ENCODE measurements around the gene DLL3. TPM values are rescaled to one million over a fixed set of nuclear protein-coding genes. Genes with fewer than 3 reads are reported as not detected.

Gene DLL3, protein sequence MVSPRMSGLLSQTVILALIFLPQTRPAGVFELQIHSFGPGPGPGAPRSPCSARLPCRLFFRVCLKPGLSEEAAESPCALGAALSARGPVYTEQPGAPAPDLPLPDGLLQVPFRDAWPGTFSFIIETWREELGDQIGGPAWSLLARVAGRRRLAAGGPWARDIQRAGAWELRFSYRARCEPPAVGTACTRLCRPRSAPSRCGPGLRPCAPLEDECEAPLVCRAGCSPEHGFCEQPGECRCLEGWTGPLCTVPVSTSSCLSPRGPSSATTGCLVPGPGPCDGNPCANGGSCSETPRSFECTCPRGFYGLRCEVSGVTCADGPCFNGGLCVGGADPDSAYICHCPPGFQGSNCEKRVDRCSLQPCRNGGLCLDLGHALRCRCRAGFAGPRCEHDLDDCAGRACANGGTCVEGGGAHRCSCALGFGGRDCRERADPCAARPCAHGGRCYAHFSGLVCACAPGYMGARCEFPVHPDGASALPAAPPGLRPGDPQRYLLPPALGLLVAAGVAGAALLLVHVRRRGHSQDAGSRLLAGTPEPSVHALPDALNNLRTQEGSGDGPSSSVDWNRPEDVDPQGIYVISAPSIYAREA
- 7.4 to 12.3 TPM (median 10.9 TPM) in 5 replicates for total RNA-seq (2022; extraction: Qiagen RNA extraction; ENCODE audit: low read depth)

DNA sequence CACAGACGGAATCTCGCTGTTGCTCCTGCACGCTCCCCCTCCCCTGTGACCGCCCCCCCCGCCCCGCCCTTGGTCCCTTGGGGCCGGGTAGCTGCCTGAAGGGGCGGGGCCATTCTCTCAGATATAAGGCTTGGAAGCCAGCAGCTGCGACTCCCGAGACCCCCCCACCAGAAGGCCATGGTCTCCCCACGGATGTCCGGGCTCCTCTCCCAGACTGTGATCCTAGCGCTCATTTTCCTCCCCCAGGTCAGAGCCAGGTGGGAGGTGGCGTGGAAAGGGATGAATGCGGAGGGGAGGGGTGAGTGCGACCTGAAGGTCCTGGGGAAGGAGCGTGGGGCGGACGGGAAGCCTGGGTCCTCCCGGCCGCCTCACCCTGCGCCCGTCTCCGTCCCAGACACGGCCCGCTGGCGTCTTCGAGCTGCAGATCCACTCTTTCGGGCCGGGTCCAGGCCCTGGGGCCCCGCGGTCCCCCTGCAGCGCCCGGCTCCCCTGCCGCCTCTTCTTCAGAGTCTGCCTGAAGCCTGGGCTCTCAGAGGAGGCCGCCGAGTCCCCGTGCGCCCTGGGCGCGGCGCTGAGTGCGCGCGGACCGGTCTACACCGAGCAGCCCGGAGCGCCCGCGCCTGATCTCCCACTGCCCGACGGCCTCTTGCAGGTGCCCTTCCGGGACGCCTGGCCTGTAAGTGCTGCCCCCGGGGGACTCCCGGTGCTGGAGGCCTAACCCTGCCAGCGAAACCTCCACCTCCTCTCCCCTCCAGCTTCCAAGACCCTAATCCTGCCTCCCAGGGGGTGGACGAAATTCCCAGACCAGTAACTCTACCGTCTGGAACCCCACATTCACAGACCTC lies at the start of gene DLL3:
Gene DLL3, plus strand, starts transcription at position 150 of the 845 bp plus-strand sequence. Its CDS starts 28 bp downstream, at position 178.

DNA sequence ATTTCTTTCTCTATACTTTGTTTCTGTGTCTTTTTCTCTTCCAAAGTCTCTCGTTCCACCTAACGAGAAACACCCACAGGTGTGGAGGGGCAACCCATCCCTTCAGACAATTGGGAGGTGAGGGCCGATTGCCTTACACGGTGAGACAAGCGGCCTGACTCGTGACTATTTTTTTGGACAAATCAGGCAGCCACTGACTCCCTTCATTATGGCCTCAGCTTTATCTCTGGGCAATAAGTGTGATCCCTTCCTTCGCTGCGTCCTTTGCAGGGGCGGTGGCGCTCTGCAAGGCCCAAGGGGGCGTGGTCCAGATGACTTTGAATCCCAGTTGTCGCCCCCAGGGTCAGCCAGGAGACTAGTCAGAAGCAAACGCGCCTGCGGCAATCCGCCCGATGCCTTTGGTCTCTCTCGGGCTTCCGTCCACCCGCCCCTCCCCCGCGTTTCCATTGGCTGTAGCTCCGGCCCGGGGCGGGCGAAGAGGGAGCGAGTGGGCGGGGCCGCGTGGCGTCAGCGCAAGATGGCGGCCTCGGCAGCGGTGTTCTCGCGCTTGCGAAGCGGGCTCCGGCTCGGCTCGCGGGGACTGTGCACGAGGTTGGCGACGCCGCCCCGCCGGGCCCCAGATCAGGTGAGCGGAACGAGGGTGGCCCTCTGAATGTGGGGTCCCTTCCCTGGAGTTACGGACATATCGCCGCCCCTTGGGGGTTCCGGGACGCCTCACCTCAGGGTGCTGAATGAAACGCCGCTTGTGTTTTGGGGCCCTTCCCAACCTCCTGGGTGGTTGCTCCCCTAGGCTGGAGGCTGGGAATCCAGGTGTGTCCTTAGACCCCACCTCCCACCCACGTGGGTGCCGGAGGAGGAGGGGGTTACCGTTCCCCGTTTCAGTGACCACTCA lies 18.2 kb upstream of the DLL3 start, which contains the start of gene TIMM50:
Gene TIMM50, plus strand, starts transcription at position 502 of the 892 bp plus-strand sequence. Its CDS starts 16 bp downstream, at position 518.

DNA sequence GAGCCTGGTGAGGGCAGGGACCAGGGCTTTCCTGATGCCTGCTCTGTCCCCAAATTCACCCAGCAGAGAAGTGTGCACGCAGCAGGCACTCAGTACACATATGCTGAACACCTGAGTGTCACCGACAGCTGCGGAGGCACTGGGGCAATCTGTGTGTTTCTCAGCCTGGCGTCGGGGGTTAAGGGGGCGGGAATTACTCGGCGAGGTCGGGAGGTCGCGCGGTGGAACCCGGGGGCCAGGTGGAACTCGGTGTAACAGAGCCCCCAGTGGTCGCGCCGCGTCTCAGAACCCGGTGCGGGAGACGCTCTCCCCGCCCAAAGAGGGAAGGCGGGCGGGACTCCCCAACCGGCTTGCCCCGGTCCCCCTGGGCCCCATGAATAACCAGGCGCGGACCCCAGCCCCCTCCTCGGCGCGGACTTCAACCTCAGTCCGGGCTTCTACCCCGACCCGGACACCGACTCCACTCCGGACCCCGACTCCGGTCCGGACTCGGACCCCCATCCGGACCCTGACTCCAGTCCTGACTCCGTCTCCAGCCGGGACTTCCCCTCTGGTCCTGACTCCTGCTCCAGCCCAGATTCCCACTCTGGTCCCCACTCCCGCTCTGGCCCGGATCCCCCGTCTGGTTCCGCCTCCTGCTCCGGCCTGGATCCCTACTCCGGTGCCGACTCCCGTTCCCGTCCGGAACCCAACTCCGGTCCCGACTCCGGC lies 16.2 kb downstream of the DLL3 start, which contains the start of gene SELENOV:
Gene SELENOV, plus strand, starts transcription at position 300 of the 711 bp plus-strand sequence. Its CDS starts 74 bp downstream, at position 374.

DNA sequence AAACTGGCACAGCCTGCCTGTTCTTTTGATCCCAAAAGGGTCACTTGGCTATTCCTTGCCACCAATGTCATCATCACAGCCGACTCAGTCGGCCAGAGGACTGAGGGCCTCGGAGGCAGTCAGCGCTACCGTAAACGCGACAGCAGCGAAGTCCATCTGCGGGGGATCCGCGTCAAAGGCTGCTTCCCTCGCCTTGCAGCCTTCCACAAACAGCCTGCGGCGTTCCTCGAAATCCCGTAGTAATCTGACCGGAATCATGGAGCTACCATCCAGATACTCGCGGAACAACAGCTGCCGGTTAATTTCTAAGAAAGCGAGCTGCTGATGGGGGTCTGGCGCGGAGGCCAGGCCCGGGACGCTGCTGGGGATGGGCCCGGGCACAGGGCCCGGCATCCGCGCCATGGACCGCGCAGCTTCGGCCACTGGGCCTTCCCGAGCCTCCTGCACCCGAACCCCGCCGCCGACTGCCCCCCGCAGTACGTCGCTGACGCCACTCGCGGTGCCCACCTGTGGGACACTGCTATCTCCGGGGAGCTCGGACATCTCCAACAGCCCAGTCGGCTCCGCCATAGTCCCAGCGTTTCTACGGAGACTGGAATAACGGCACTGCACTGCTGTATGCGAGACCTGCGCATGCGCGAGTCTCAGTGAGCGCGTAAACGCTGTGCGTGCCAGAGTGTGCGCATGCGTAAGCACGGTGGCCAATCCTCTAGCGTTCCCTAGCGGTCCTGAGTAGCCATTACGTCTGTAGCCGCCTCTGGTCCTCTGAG lies 33.7 kb downstream of the DLL3 start, which contains the start of gene EID2B:
Gene EID2B, minus strand, starts transcription at position 620 of the 770 bp plus-strand sequence. Its CDS starts 50 bp downstream, at position 570.

DNA sequence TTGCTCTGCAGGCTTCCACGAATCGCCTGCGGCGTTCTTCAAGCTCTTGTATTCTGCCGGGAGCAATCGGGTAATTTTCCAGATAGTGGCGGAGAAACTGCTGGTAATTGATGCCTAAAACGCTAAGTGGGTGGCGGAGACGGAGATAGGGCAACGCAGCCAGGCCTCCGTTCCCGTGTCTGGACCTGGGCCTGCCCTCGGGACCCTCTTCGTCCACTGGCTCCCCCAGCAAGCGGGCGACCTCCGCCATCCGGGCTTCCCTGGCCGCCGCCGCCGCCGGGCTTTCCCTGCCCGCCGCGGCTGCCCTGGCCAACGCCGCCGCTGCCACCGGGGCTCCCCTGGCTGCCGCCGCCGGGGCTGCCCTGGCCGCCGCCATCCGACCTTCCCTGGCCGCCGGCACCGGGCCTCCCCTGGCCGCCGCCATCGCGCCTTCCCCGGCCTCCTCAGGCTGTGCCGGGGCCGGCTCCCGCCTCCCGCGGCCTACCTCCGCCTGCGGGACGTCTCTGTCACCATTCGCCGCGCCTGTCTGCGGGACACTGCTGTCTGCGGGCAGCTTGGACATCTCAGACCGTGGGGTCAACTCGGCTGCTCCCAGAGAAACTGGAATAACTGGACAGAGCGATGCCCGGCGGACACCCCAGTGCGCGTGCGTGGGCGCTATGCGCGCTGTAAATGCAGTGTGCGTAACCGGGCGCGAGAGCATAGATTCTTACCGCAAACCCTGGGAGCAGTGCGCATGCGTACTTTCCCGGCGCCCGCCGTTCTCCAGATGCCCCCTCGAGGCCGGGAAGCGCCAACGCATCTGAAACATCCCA lies 41.0 kb downstream of the DLL3 start, which contains the start of gene EID2:
Gene EID2, minus strand, starts transcription at position 644 of the 815 bp plus-strand sequence. Its CDS starts 82 bp downstream, at position 562.

Other genes starting within 250 kb of the DLL3 start
- gene IFNL2, start 230.6 kb upstream of the DLL3 start, total RNA-seq (2022; extraction: Qiagen RNA extraction; ENCODE audit: low read depth): not detected in 5 replicates
- gene IFNL1, start 202.5 kb upstream of the DLL3 start, total RNA-seq (2022; extraction: Qiagen RNA extraction; ENCODE audit: low read depth): 0.30 TPM in 1 of 5 replicates, not detected in the others
- gene LRFN1, start 178.1 kb upstream of the DLL3 start, total RNA-seq (2022; extraction: Qiagen RNA extraction; ENCODE audit: low read depth): 5.9 to 13.6 TPM (median 12.4 TPM) in 5 replicates
- gene GMFG, start 162.9 kb upstream of the DLL3 start, total RNA-seq (2022; extraction: Qiagen RNA extraction; ENCODE audit: low read depth): 0.39 to 0.49 TPM in 2 of 5 replicates, not detected in the others
- gene SAMD4B, start 156.5 kb upstream of the DLL3 start, total RNA-seq (2022; extraction: Qiagen RNA extraction; ENCODE audit: low read depth): 90.7 to 196 TPM (median 187 TPM) in 5 replicates
- 63.9 to 86.0 TPM (median 79.1 TPM) in 5 replicates for gene PAF1, start 107.8 kb upstream of the DLL3 start, total RNA-seq (2022; extraction: Qiagen RNA extraction; ENCODE audit: low read depth)
- gene MED29, start 107.6 kb upstream of the DLL3 start, total RNA-seq (2022; extraction: Qiagen RNA extraction; ENCODE audit: low read depth): 57.7 to 76.7 TPM (median 68.7 TPM) in 5 replicates
- 102 to 201 TPM (median 151 TPM) in 5 replicates for gene ZFP36, start 92.1 kb upstream of the DLL3 start, total RNA-seq (2022; extraction: Qiagen RNA extraction; ENCODE audit: low read depth)
- 43.4 to 100 TPM (median 80.1 TPM) in 5 replicates for gene PLEKHG2, start 86.3 kb upstream of the DLL3 start, total RNA-seq (2022; extraction: Qiagen RNA extraction; ENCODE audit: low read depth)
- gene RPS16, start 63.0 kb upstream of the DLL3 start, total RNA-seq (2022; extraction: Qiagen RNA extraction; ENCODE audit: low read depth): 5,245 to 7,224 TPM (median 7,041 TPM) in 5 replicates
- 140 to 214 TPM (median 201 TPM) in 5 replicates for gene SUPT5H, start 53.4 kb upstream of the DLL3 start, total RNA-seq (2022; extraction: Qiagen RNA extraction; ENCODE audit: low read depth)
- 162 to 226 TPM (median 224 TPM) in 5 replicates for gene TIMM50, start 18.1 kb upstream of the DLL3 start, total RNA-seq (2022; extraction: Qiagen RNA extraction; ENCODE audit: low read depth)
- gene SELENOV, start 16.2 kb downstream of the DLL3 start, total RNA-seq (2022; extraction: Qiagen RNA extraction; ENCODE audit: low read depth): not detected in 5 replicates
- gene EID2B, start 33.9 kb downstream of the DLL3 start, total RNA-seq (2022; extraction: Qiagen RNA extraction; ENCODE audit: low read depth): 5.0 to 10.8 TPM (median 10.0 TPM) in 5 replicates
- 36.7 to 52.9 TPM (median 46.4 TPM) in 5 replicates for gene EID2, start 41.2 kb downstream of the DLL3 start, total RNA-seq (2022; extraction: Qiagen RNA extraction; ENCODE audit: low read depth)
- gene LGALS13, start 103.6 kb downstream of the DLL3 start, total RNA-seq (2022; extraction: Qiagen RNA extraction; ENCODE audit: low read depth): not detected in 5 replicates
- not detected in 5 replicates for gene LGALS16, start 157.0 kb downstream of the DLL3 start, total RNA-seq (2022; extraction: Qiagen RNA extraction; ENCODE audit: low read depth)
- gene LGALS14, start 205.5 kb downstream of the DLL3 start, total RNA-seq (2022; extraction: Qiagen RNA extraction; ENCODE audit: low read depth): not detected in 5 replicates
- not detected in 5 replicates for gene CLC, start 239.1 kb downstream of the DLL3 start, total RNA-seq (2022; extraction: Qiagen RNA extraction; ENCODE audit: low read depth)

All from A549 treated with ZK216348 at 1 μM for 4 hours (cell line).